CD14-positive monocyte (primary cell): ENCODE results near the gene PCSK7. TPM values are rescaled to one million over a fixed set of nuclear protein-coding genes. Genes with fewer than 3 reads are reported as not detected.

Experiments used
- DNase-seq, 3 donors: peaks; one replicate each; pipeline ENCODE4 v3.0.0-alpha.2; 2011 to 2022
- H2AFZ ChIP-seq: 2 replicates; pipeline ENCODE4 v1.6.0; 2012; ENCODE audit warnings: mild to moderate bottlenecking, low read depth, low read length, inconsistent platforms; ENCODE audit not compliant: insufficient read depth, poor library complexity, severe bottlenecking
- H3K27ac ChIP-seq, 2 donors: 1 replicate in 1 of 2; 2 replicates in 1 of 2; pipeline ENCODE4 v1.5.1; 2012 to 2013; ENCODE audit warnings: low read length in 2 of 2, control low read depth in 1 of 2, inconsistent platforms in 1 of 2, low read depth in 1 of 2, mild to moderate bottlenecking in 1 of 2
- H3K27me3 ChIP-seq, 2 donors: one replicate each; pipeline versions ENCODE4 v1.6.0 to v1.6.1; 2011 to 2013; ENCODE audit warnings: low read length in 2 of 2; ENCODE audit not compliant: control insufficient read depth in 2 of 2, insufficient read depth in 2 of 2
- H3K36me3 ChIP-seq, 2 donors: replicated peaks in 1 of 2; 1 replicate in 1 of 2; 2 replicates in 1 of 2; pipeline versions ENCODE4 v1.5.1 to v1.6.1; 2012 to 2013; ENCODE audit warnings: low read length in 2 of 2, control low read depth in 1 of 2, inconsistent platforms in 1 of 2, mild to moderate bottlenecking in 1 of 2; ENCODE audit not compliant: insufficient read depth in 2 of 2, control insufficient read depth in 1 of 2
- H3K4me1 ChIP-seq, 2 donors: 1 replicate in 1 of 2; 2 replicates in 1 of 2; pipeline versions ENCODE4 v1.5.1 to v1.6.1; 2012 to 2013; ENCODE audit warnings: low read length in 2 of 2, control low read depth in 1 of 2, inconsistent platforms in 1 of 2, mild to moderate bottlenecking in 1 of 2, moderate library complexity in 1 of 2; ENCODE audit not compliant: insufficient read depth in 2 of 2, control insufficient read depth in 1 of 2
- H3K4me2 ChIP-seq: replicated peaks from 2 replicates; pipeline ENCODE3; 2012; ENCODE audit warnings: low read length, moderate library complexity, mild to moderate bottlenecking; ENCODE audit not compliant: poor library complexity, severe bottlenecking; ENCODE audit errors: extremely low read depth
- H3K4me3 ChIP-seq, 3 experiments: fragments of 200-600 bp in 1 of 3; sonication (generic) in 1 of 3; replicated peaks in 1 of 3; 1 replicate in 2 of 3; 2 replicates in 1 of 3; pipeline ENCODE4 v1.5.1; 2011 to 2013; ENCODE audit warnings: low read length in 3 of 3, mild to moderate bottlenecking in 3 of 3, control low read depth in 2 of 3, low read depth in 2 of 3, inconsistent platforms in 1 of 3, moderate library complexity in 1 of 3
- H3K79me2 ChIP-seq: 2 replicates; pipeline ENCODE4 v1.6.0; 2012; ENCODE audit warnings: mild to moderate bottlenecking, control low read depth, inconsistent platforms, low read length, moderate library complexity; ENCODE audit not compliant: insufficient read depth
- H3K9ac ChIP-seq: 2 replicates; pipeline ENCODE4 v1.6.0; 2017; ENCODE audit warnings: low read length, mild to moderate bottlenecking; ENCODE audit not compliant: insufficient read depth, poor library complexity, severe bottlenecking
- H3K9me3 ChIP-seq, 2 donors: replicated peaks in 1 of 2; 1 replicate in 1 of 2; 2 replicates in 1 of 2; pipeline versions ENCODE4 v1.5.1 to v1.6.1; 2012 to 2013; ENCODE audit warnings: low read length in 2 of 2, control low read depth in 1 of 2; ENCODE audit not compliant: control insufficient read depth in 1 of 2, insufficient read depth in 1 of 2
- H4K20me1 ChIP-seq: 2 replicates; pipeline ENCODE4 v1.6.0; 2012; ENCODE audit warnings: mild to moderate bottlenecking, low read length, control low read depth, moderate library complexity; ENCODE audit not compliant: insufficient read depth
- H3K27ac Mint-ChIP-seq, 7 donors: one replicate each; pipeline ENCODE4 v1.8.0; 2020; ENCODE audit warnings: mild to moderate bottlenecking in 7 of 7, mixed read lengths in 7 of 7, moderate library complexity in 6 of 7, inconsistent platforms in 2 of 7
- H3K27me3 Mint-ChIP-seq, 3 donors: one replicate each; pipeline ENCODE4 v1.8.0; 2021 to 2022; ENCODE audit warnings: low read depth in 3 of 3, mild to moderate bottlenecking in 3 of 3, mixed read lengths in 3 of 3, moderate library complexity in 3 of 3, inconsistent platforms in 1 of 3
- H3K36me3 Mint-ChIP-seq, 2 donors: one replicate each; pipeline ENCODE4 v1.8.0; 2020; ENCODE audit warnings: mixed read lengths in 2 of 2, inconsistent platforms in 1 of 2, mild to moderate bottlenecking in 1 of 2
- H3K4me1 Mint-ChIP-seq: one replicate; pipeline ENCODE4 v1.8.0; 2020; ENCODE audit warnings: mild to moderate bottlenecking, mixed read lengths
- H3K4me3 Mint-ChIP-seq, 2 donors: one replicate each; pipeline ENCODE4 v1.8.0; 2020; ENCODE audit warnings: mild to moderate bottlenecking in 2 of 2, mixed read lengths in 2 of 2, moderate library complexity in 1 of 2
- H3K9me3 Mint-ChIP-seq, 7 donors: one replicate each; pipeline ENCODE4 v1.8.0; 2020 to 2022; ENCODE audit warnings: mixed read lengths in 7 of 7, mild to moderate bottlenecking in 6 of 7, moderate library complexity in 6 of 7, inconsistent platforms in 2 of 7
- CTCF ChIP-seq: fragments of 200-600 bp; IDR thresholded peaks from one replicate; pipeline ENCODE4 v1.8.0; 2022; ENCODE audit warnings: antibody characterized with exemption, mild to moderate bottlenecking
- WGBS: methylation state at CpG from one replicate; pipeline ENCODE4 v1.1.5; 2013; ENCODE audit warnings: missing lambda C conversion rate; ENCODE audit not compliant: insufficient coverage; 5-methylcytosine and 5-hydroxymethylcytosine counted together
- intact Hi-C, 2 donors: fragments of 100-400 bp; cut with micrococcal nuclease; formaldehyde crosslinking; loops; one replicate each; pipeline versions ENCODE4 v1.15.0 to v1.15.1; 2023
- polyA plus RNA-seq, 3 donors: library from polyadenylated mRNA; depleted of rRNA in 1 of 3; unstranded in 2 of 3; stranded (reverse) in 1 of 3; fragments of 300-500 nt in 2 of 3; fragments of >200 nt in 1 of 3; fragmentation: Illumina TruSeq in 2 of 3; gene quantifications; 1 replicate in 2 of 3; 2 replicates in 1 of 3; pipeline ENCODE4 v1.2.3, GENCODE V29; 2012 to 2021

PCSK7 gene
- polyA plus RNA-seq, 3 donors = 6.1 to 93.8 (median 9.5) TPM

GRCh38 chr11:117226388-117227385, 5.2 kb downstream of the PCSK7 start:
- Mint-ChIP-seq H3K27me3 (no peaks in the 10 kb centered on the region), H3K27ac (peak overlapping the region in 4 of 7 donors; percentile 12 to 71 (median 40)), H3K4me1 (peaks cover 20% of the 10 kb centered on the region), H3K9me3 (no peaks in the 10 kb centered on the region), H3K4me3 (peak overlapping the region in 1 of 2 donors; percentile 34), H3K36me3 (peaks cover 77 to 85% of the 10 kb centered on the region in 2 donors)
- peaks cover 73 to 88% of the 10 kb centered on the region in 2 donors for H3K36me3 ChIP-seq
- H3K4me2 ChIP-seq = no peak overlapping the region
- no peak overlapping the region for H3K27ac ChIP-seq
- no peaks in the 10 kb centered on the region for H3K9me3 ChIP-seq
- peak; percentile 78 for TF ChIP-seq CTCF
- no peak overlapping the region for H3K9ac ChIP-seq
- H2AFZ ChIP-seq = no peak overlapping the region
- peaks cover 27% of the 10 kb centered on the region for H3K79me2 ChIP-seq
- DNase-seq = peak; percentile 67 to 79 (median 74)
- WGBS = 94% methylated on average over 10 of the region's 19 CpGs
- intact Hi-C loops = loop anchor here (5.0 to 10.0 kb wide), 3 partner anchors 44 to 352 kb away; no protein-coding TSS in a partner anchor
- no peak overlapping the region for H3K4me3 ChIP-seq
- H4K20me1 ChIP-seq = peaks cover 22% of the 10 kb centered on the region
- peaks cover 14 to 17% of the 10 kb centered on the region in 2 donors for H3K4me1 ChIP-seq
- no peaks in the 10 kb centered on the region for H3K27me3 ChIP-seq

GRCh38 chr11:117225553-117226170, 6.2 kb downstream of the PCSK7 start:
- peaks cover 9% of the 10 kb centered on the region for H3K4me1 Mint-ChIP-seq
- H3K79me2 ChIP-seq = peaks cover 17% of the 10 kb centered on the region
- no peak for DNase-seq
- peaks cover 87 to 95% of the 10 kb centered on the region in 2 donors for H3K36me3 Mint-ChIP-seq
- H3K27ac ChIP-seq = no peak overlapping the region
- no peak overlapping the region for H3K9ac ChIP-seq
- peak overlapping the region in 1 of 7 donors; percentile 59 for H3K27ac Mint-ChIP-seq
- peaks cover 3 to 7% of the 10 kb centered on the region in 2 donors for H3K4me1 ChIP-seq
- no peak overlapping the region for H3K4me3 ChIP-seq
- H3K9me3 ChIP-seq = no peaks in the 10 kb centered on the region
- H3K27me3 Mint-ChIP-seq = no peaks in the 10 kb centered on the region
- no peak overlapping the region for H3K4me3 Mint-ChIP-seq
- H4K20me1 ChIP-seq = peaks cover 11% of the 10 kb centered on the region
- no peak overlapping the region for H3K4me2 ChIP-seq
- H3K9me3 Mint-ChIP-seq = no peaks in the 10 kb centered on the region
- no peak overlapping the region for H2AFZ ChIP-seq
- intact Hi-C loops = loop anchor here (5.0 to 10.0 kb wide), 3 partner anchors 43 to 351 kb away; no protein-coding TSS in a partner anchor
- 94% methylated on average over 7 of the region's 9 CpGs for WGBS
- TF ChIP-seq CTCF = no peak
- H3K36me3 ChIP-seq = peaks cover 84 to 98% of the 10 kb centered on the region in 2 donors
- no peaks in the 10 kb centered on the region for H3K27me3 ChIP-seq
